Measurements from ENCODE around the gene NDEL1. TPM values are rescaled to one million over a fixed set of nuclear protein-coding genes. Genes with fewer than 3 reads are reported as not detected.

NDEL1 gene
- total and polyA plus RNA-seq, 9 of the 15 experiments (the other 6 are each of a cell fraction or from before 2014, with no cell fraction given), result 0.86 to 30.5 (median 22.7) TPM

GRCh38 chr17:8436169-8436843, 622 bp downstream of the NDEL1 start (continued):
- no peak for TF ChIP-seq GTF2A2 (tag; IDR thresholded peaks at IDR 0.05)
- no peak for TF ChIP-seq RBM34 (IDR thresholded peaks at IDR 0.05; ENCODE audit: borderline replicate concordance, insufficient read depth, low read length)
- TF ChIP-seq ZNF146 (CRISPR knock-in tag; IDR thresholded peaks at IDR 0.05; ENCODE audit: unreplicated experiment), result no peak
- TF ChIP-seq HDGF (IDR thresholded peaks at IDR 0.05), result no peak
- no peak for TF ChIP-seq XRCC5 (IDR thresholded peaks at IDR 0.05; ENCODE audit: low read depth, low read length)
- no peak for TF ChIP-seq MYC (IDR thresholded peaks at IDR 0.05; ENCODE audit: low read depth, low read length)
- no peak for TF ChIP-seq MYC (CRISPR knock-in tag; IDR thresholded peaks at IDR 0.05; ENCODE audit: borderline replicate concordance, low read depth)
- TF ChIP-seq SRSF9 (IDR thresholded peaks at IDR 0.05; ENCODE audit: borderline replicate concordance, low read depth, low read length), result no peak
- no peak for TF ChIP-seq HES1 (IDR thresholded peaks at IDR 0.05; ENCODE audit: low read depth)
- peak; percentile 39; the same call in 1 of the 2 replicates for TF ChIP-seq PML (IDR thresholded peaks at IDR 0.05; ENCODE audit: low read length)
- TF ChIP-seq FIP1L1 (IDR thresholded peaks at IDR 0.05; ENCODE audit: low read depth, low read length, poor library complexity, severe bottlenecking), result no peak
- TF ChIP-seq MAX (CRISPR knock-in tag; IDR thresholded peaks at IDR 0.05), result no peak; the same call in 1 of the 2 replicates
- no peak for TF ChIP-seq NR0B1 (IDR thresholded peaks at IDR 0.05; ENCODE audit: partially characterized antibody)
- no peak for TF ChIP-seq GATAD2A (IDR thresholded peaks at IDR 0.05)
- no peak for TF ChIP-seq E2F1 (CRISPR knock-in tag; IDR thresholded peaks at IDR 0.05)
- peak; percentile 8 for TF ChIP-seq CCNT2 (IDR thresholded peaks at IDR 0.05; ENCODE audit: borderline replicate concordance, extremely low read depth, insufficient read length, low read depth, low read length)
- no peak for TF ChIP-seq ZBTB5 (IDR thresholded peaks at IDR 0.05)
- no peak; a peak in 1 of 4 replicates for TF ChIP-seq MAZ (CRISPR knock-in tag; conservative IDR thresholded peaks at IDR 0.05 in 1 of 2, IDR thresholded peaks at IDR 0.05 in 1 of 2)

Data from K562 (cell line).